GM18867 (cell line): ENCODE results near the gene PSMA5.

ENCODE experiments used
- ATAC-seq: cut with Tn5 transposase; IDR thresholded peaks from one replicate; pipeline ENCODE4 v1.9.1; 2021; ENCODE audit warnings: mild to moderate bottlenecking, moderate library complexity; ENCODE audit not compliant: unreplicated experiment

The PSMA5 gene

GRCh38 chr1:109371341-109371739 lies 54.9 kb downstream of the PSMA5 start:
- ATAC-seq: no peak

DNA sequence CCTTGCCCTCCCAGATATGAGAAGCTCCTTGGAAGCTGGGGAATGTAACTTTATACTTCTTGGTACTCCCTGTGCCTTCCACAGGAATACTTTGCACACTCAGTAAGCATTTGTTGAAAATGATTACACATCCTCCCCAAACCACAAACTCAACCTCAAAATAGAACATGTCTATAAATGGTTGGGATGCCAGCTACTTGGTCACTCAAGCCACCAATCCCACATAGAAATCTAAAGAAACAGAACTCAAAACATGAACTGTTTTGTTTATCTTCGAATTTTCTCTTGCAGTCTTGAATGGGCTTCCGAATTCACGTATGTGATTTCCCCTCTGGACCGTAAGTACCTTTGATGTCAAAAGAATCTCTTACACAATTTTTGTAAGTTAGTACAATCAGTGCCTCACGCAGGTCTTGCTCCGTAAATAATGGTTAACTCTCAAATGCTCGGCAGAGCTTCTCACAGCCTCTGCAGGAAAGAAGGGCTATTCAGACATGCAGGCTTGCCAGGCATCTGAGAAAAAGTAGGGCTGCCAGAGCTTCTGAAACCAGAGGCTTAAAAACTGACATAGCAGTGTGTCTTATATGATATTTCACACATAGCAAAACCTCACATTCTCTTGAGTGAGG lies 55.4 kb downstream of the PSMA5 start:
- no peak for ATAC-seq

DNA sequence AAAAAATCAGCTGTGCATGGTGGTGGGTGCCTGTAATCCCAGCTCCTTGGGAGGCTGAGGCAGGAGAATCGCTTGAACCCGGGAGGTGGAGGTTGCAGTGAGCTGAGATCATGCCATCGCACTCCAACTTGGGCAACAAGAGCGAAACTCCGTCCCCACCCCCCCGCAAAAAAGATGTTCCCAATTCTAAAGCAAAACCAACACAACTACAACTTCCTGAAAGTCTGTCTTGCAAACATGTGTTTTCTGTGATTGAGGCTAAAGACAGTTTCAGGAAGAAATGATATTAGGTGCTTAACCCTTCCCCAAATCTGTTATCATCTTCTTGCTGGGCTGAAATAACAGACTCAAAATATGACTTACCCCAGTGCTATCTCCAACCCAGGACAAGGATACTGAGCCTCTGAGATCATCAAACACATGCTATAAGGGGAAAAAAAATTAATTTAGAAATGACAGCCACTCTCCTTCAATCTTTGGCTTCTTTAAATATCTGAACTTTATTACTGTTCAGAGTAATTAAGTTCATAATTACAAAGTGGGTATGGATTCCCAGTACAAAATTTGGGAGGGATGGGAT lies 57.0 kb downstream of the PSMA5 start:
- ATAC-seq: no peak

- ATAC-seq: no peak
Measured at GRCh38 chr1:109368464-109368863, 57.8 kb downstream of the PSMA5 start.

- no peak for ATAC-seq
Measured at GRCh38 chr1:109367626-109368025, 58.6 kb downstream of the PSMA5 start.

- no peak for ATAC-seq
Measured at GRCh38 chr1:109365642-109366204, 60.5 kb downstream of the PSMA5 start.

DNA sequence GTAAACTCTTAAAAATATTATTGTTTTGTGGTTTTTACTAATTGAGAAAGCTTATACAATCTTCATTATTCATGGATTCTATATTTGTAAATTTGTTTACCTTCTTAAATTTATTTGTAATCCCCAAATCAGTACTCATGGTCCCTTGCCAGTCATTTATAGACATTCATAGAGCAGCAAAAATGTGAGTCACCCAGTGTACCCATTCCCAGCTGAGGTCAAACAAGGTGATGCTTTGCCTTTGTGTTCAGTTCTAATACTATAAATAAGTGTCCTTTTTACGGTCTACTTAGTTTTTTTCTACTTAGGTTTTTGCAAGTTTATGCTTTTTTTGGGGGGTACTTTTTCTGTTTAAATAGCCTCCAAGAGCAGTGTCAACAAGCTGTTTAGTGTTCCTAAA lies 64.6 kb downstream of the PSMA5 start:
- ATAC-seq: no peak

- no peak for ATAC-seq
Measured at GRCh38 chr1:109361069-109361468, 65.2 kb downstream of the PSMA5 start.

DNA sequence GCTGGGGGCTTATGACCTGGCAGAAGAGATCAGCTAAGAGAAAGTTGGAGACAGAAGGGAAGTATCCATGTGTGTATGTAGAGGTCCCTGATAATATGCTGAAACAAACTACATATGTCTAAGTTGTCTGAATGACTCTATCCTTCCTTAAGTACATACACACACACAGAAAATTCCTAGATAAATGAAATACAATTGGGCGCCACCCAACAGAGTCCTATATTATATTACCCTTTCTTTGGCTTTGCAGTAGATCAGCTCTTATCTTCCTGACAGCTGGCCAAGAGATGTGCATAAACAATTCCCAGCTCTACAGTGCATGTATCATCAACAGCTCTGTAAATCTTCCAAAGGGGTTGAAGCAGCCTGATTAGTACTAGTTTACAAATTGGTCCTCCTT lies 68.6 kb downstream of the PSMA5 start:
- no peak for ATAC-seq

DNA sequence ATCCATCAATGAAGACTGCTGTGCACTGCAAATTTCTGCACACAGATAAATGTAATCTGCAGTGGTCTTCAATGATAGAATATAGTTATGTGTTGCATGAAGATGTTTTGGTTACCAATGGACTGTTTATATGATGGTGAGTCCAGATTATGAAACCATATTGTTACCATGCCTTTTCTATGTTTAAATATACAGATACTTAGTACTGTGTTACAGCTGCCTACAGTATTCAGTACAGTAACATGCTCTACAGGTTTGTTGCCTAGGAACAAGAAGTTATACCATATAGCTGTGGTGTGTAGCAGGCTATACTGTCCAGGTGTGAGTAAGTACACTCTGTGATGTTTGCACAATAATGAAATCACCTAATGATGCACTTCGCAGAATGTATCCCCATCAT lies 69.3 kb downstream of the PSMA5 start:
- no peak for ATAC-seq

DNA sequence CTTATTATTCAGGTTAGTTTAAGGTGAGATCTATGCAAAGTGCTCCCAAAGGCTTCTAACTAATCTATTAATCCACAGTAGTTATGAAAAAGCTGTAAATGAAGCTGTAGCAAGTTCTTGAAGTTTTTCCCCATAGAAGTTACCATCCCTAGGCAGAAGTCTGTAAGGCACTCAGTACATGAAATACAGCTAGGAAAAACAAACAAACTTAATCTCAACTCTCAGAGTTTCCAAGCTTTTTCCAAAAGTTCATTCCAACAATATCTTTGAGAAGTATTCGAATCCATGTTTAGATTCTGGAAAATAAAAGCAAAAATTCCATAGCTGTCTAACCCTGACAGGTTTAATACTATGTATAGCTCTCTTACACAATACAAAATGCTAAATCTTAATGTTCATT lies 69.7 kb downstream of the PSMA5 start:
- no peak for ATAC-seq

- ATAC-seq: no peak
Measured at GRCh38 chr1:109354929-109355328, 71.3 kb downstream of the PSMA5 start.

DNA sequence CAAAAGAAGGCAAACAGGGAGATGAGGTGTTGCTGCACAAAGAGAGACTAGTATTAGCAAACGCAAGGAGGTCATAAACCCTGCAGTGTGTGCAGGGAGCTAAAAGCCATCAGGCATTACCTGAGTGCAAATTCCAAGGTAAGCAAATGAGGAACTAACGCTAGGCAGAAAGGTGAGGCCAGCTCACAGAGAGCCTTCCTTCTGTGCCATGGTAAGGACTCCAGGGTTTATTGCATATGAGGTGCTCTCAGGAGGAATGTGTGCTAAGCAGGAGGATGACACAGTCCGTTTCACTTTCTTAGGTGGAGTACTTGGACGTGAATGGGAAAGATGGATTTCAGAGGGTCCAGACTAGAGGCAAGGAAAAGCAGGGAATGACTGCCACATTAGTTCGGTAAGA lies 74.8 kb downstream of the PSMA5 start:
- no peak for ATAC-seq

GRCh38 chr1:109350655-109351054 lies 75.6 kb downstream of the PSMA5 start:
- no peak for ATAC-seq

DNA sequence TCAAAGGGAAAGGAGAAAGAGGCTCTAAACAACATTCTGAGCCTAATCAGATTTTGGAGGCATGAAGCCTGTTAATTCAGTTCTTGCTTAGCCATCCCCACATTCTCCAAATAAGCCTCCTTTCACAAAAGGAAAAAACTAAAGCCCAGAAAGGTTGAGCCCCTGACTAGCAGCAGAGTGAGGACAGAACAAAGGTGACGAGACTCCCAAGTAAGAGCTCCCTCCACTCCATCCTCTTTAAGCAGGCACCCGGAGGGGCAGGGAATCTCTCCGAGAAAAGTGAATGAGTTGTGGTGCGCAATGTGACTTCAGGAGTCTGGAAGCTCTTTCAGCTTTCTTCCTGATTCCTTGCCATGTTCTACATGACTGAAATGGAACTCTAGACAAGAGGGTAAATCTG lies 76.1 kb downstream of the PSMA5 start:
- ATAC-seq: no peak
